BJ (cell line): ENCODE data around the gene ODAD2. TPM values are rescaled to one million over a fixed set of nuclear protein-coding genes. Genes with fewer than 3 reads are reported as not detected.

Source experiments
- CTCF ChIA-PET: fragments of 350-600 bp; formaldehyde crosslinking; extraction: SDS; loops from one replicate; lab custom pipeline; 2021; ENCODE audit warnings: antibody characterized with exemption, inconsistent platforms; lab: Yijun Ruan, JAX
- POLR2A ChIA-PET: fragments of 300-600 bp; sonication (Branson Sonifier 250); formaldehyde crosslinking; extraction: SDS; loops from one replicate; lab custom pipeline; 2021; ENCODE audit warnings: antibody characterized with exemption; lab: Charles Lee
- DNase-seq: peaks from one replicate; pipeline ENCODE4 v3.0.0-alpha.2; 2011; ENCODE audit warnings: low read depth
- H3K27me3 ChIP-seq: 2 replicates; pipeline ENCODE4 v1.6.0; 2011; ENCODE audit warnings: low read length; ENCODE audit not compliant: control insufficient read depth, insufficient read depth
- H3K36me3 ChIP-seq: 2 replicates; pipeline ENCODE4 v1.5.1; 2011; ENCODE audit warnings: low read length; ENCODE audit not compliant: control insufficient read depth, insufficient read depth
- H3K4me3 ChIP-seq: 2 replicates; pipeline ENCODE4 v1.5.1; 2011; ENCODE audit warnings: low read depth, mild to moderate bottlenecking, control low read depth, low read length
- CTCF ChIP-seq: IDR thresholded peaks from 2 replicates; pipeline ENCODE4 v1.5.1; 2011; ENCODE audit warnings: low read depth, mild to moderate bottlenecking, control low read depth, inconsistent platforms, low read length, moderate library complexity; ENCODE audit not compliant: insufficient read depth
- polyA plus RNA-seq: library from polyadenylated mRNA; depleted of rRNA; stranded (reverse); fragments of >200 nt; gene quantifications from 2 replicates; pipeline ENCODE4 v1.2.3, GENCODE V29; 2011

Gene ODAD2
- polyA plus RNA-seq, 1 experiment: 3.9 TPM

- ChIA-PET POLR2A (interaction anchor here (0.7 kb wide), 1 partner anchor 591 kb away, joined by 4 read pairs; no protein-coding TSS in a partner anchor), CTCF (interaction anchor here (1.2 kb wide), 1 partner anchor 43 kb away, joined by 3 read pairs; no protein-coding TSS in a partner anchor)
- Histone ChIP-seq H3K4me3 (no peak overlapping the region), H3K27me3 (no peaks in the 10 kb centered on the region), H3K36me3 (no peaks in the 10 kb centered on the region)
- DNase-seq: no peak
- TF ChIP-seq CTCF: no peak
Measured at GRCh38 chr10:27947540-27947939, 51.3 kb downstream of the ODAD2 start.

- CTCF ChIA-PET: no interaction called here
- no peak for DNase-seq
- Histone ChIP-seq H3K36me3 (no peaks in the 10 kb centered on the region), H3K4me3 (no peak overlapping the region), H3K27me3 (no peaks in the 10 kb centered on the region)
- POLR2A ChIA-PET: no interaction called here
- TF ChIP-seq CTCF: no peak
Measured at GRCh38 chr10:27944005-27944404, 54.9 kb downstream of the ODAD2 start.

- ChIA-PET POLR2A (no interaction called here), CTCF (interaction anchor here (1.0 to 1.1 kb wide), 2 partner anchors 26 to 172 kb away, joined by 3 read pairs; no protein-coding TSS in a partner anchor)
- DNase-seq: no peak
- Histone ChIP-seq H3K27me3 (no peaks in the 10 kb centered on the region), H3K36me3 (no peaks in the 10 kb centered on the region), H3K4me3 (no peak overlapping the region)
- no peak for TF ChIP-seq CTCF
Measured at GRCh38 chr10:27914888-27915287, 84.0 kb downstream of the ODAD2 start.

- no peak for TF ChIP-seq CTCF
- DNase-seq: no peak
- POLR2A ChIA-PET: no interaction called here
- Histone ChIP-seq H3K36me3 (no peaks in the 10 kb centered on the region), H3K4me3 (no peak overlapping the region), H3K27me3 (no peaks in the 10 kb centered on the region)
- CTCF ChIA-PET: interaction anchor here (0.6 kb wide), 1 partner anchor 334 kb away, joined by 3 read pairs; no protein-coding TSS in a partner anchor
Measured at GRCh38 chr10:27912231-27912630, 86.6 kb downstream of the ODAD2 start.

GRCh38 chr10:27911539-27911938 lies 87.3 kb downstream of the ODAD2 start:
- H3K4me3 ChIP-seq: no peak overlapping the region
- TF ChIP-seq CTCF: no peak
- H3K27me3 ChIP-seq: no peaks in the 10 kb centered on the region
- ChIA-PET CTCF (interaction anchor here (0.8 kb wide), 1 partner anchor 16 kb away, joined by 3 read pairs; no protein-coding TSS in a partner anchor), POLR2A (no interaction called here)
- no peak for DNase-seq
- H3K36me3 ChIP-seq: no peaks in the 10 kb centered on the region
